Activated CD4-positive, alpha-beta memory T cell treated with anti-CD3 and anti-CD28 coated beads for 36 hours (primary cell): ENCODE results near the gene CCDC198. TPM values are rescaled to one million over a fixed set of nuclear protein-coding genes. Genes with fewer than 3 reads are reported as not detected.

Experiments used
- CTCF ChIA-PET: fragments of 350-600 bp; sonication (Branson Sonifier 250); formaldehyde crosslinking; loops from one replicate; lab custom pipeline; 2021; ENCODE audit warnings: antibody characterized with exemption, inconsistent platforms; lab: Charles Lee
- POLR2A ChIA-PET: fragments of 350-600 bp; sonication (Branson Sonifier 250); formaldehyde crosslinking; loops from one replicate; lab custom pipeline; 2021; ENCODE audit warnings: antibody characterized with exemption; lab: Charles Lee
- DNase-seq: peaks from one replicate; pipeline ENCODE4 v3.0.0-alpha.2; 2020
- H3K27ac Mint-ChIP-seq: one replicate; pipeline ENCODE4 v1.8.0; 2021; ENCODE audit warnings: mixed read lengths
- H3K27me3 Mint-ChIP-seq: one replicate; pipeline ENCODE4 v1.8.0; 2021; ENCODE audit warnings: mixed read lengths
- H3K36me3 Mint-ChIP-seq: one replicate; pipeline ENCODE4 v1.8.0; 2021; ENCODE audit warnings: mixed read lengths
- H3K4me1 Mint-ChIP-seq: one replicate; pipeline ENCODE4 v1.8.0; 2021; ENCODE audit warnings: low read depth, mixed read lengths
- H3K4me3 Mint-ChIP-seq: one replicate; pipeline ENCODE4 v1.8.0; 2021; ENCODE audit warnings: mild to moderate bottlenecking, mixed read lengths
- H3K9me3 Mint-ChIP-seq: one replicate; pipeline ENCODE4 v1.8.0; 2021; ENCODE audit warnings: mixed read lengths
- intact Hi-C: fragments of 100-400 bp; cut with micrococcal nuclease; formaldehyde crosslinking; loops from one replicate; pipeline ENCODE4 v1.15.1; 2023
- total RNA-seq, 2 experiments: library from RNA; stranded (reverse); gene quantifications; one replicate each; pipeline ENCODE4 v1.2.3, GENCODE V29; 2021

CCDC198 gene
- total RNA-seq, 2 experiments from 2014 or later = not detected

- Mint-ChIP-seq H3K9me3 (no peaks in the 10 kb centered on the region), H3K36me3 (no peaks in the 10 kb centered on the region), H3K27me3 (peaks cover 2% of the 10 kb centered on the region), H3K4me1 (no peaks in the 10 kb centered on the region), H3K4me3 (no peak overlapping the region), H3K27ac (no peak overlapping the region)
- intact Hi-C loops = no loop called here
- POLR2A ChIA-PET = no interaction called here
- no peak for DNase-seq
- CTCF ChIA-PET = no interaction called here
Observed at GRCh38 chr14:57461777-57462320, 31.8 kb downstream of the CCDC198 start.

GRCh38 chr14:57435923-57436322 lies 57.7 kb downstream of the CCDC198 start:
- Mint-ChIP-seq H3K9me3 (peaks cover 2% of the 10 kb centered on the region), H3K27ac (no peak overlapping the region), H3K4me3 (no peak overlapping the region), H3K27me3 (no peaks in the 10 kb centered on the region), H3K36me3 (no peaks in the 10 kb centered on the region), H3K4me1 (no peaks in the 10 kb centered on the region)
- intact Hi-C loops = no loop called here
- CTCF ChIA-PET = no interaction called here
- DNase-seq = no peak
- POLR2A ChIA-PET = no interaction called here

- DNase-seq = no peak
- no peaks in the 10 kb centered on the region for H3K36me3 Mint-ChIP-seq
- ChIA-PET POLR2A (no interaction called here), CTCF (no interaction called here)
- no peak overlapping the region for H3K4me3 Mint-ChIP-seq
- peaks cover 3% of the 10 kb centered on the region for H3K4me1 Mint-ChIP-seq
- intact Hi-C loops = no loop called here
- peaks cover 2% of the 10 kb centered on the region for H3K27me3 Mint-ChIP-seq
- H3K27ac Mint-ChIP-seq = no peak overlapping the region
- no peaks in the 10 kb centered on the region for H3K9me3 Mint-ChIP-seq
Observed at GRCh38 chr14:57420986-57421385, 72.7 kb downstream of the CCDC198 start.

GRCh38 chr14:57420033-57420432 lies 73.6 kb downstream of the CCDC198 start:
- Mint-ChIP-seq H3K36me3 (no peaks in the 10 kb centered on the region), H3K4me3 (no peak overlapping the region), H3K4me1 (peaks cover 3% of the 10 kb centered on the region), H3K9me3 (no peaks in the 10 kb centered on the region), H3K27me3 (peaks cover 2% of the 10 kb centered on the region), H3K27ac (no peak overlapping the region)
- no peak for DNase-seq
- ChIA-PET POLR2A (no interaction called here), CTCF (no interaction called here)
- intact Hi-C loops = no loop called here

Other genes with a start within 250 kb of the CCDC198 start
- gene EXOC5, start 225.0 kb downstream of the CCDC198 start, total RNA-seq = 10 to 100 TPM; 82.1 to 82.6 TPM
- 10 to 100 TPM; 27.7 to 31.1 TPM for gene AP5M1, start 224.9 kb downstream of the CCDC198 start, total RNA-seq
- gene NAA30, start 103.3 kb downstream of the CCDC198 start, total RNA-seq = 10 to 100 TPM; 14.4 to 16.9 TPM